ENCODE data around the gene KLHL11.
"Not testable (repeated sequence)": the region's sequence is repeated elsewhere in the genome, so short reads cannot be mapped to it uniquely, and the experiment has no call there.

Gene KLHL11

DNA sequence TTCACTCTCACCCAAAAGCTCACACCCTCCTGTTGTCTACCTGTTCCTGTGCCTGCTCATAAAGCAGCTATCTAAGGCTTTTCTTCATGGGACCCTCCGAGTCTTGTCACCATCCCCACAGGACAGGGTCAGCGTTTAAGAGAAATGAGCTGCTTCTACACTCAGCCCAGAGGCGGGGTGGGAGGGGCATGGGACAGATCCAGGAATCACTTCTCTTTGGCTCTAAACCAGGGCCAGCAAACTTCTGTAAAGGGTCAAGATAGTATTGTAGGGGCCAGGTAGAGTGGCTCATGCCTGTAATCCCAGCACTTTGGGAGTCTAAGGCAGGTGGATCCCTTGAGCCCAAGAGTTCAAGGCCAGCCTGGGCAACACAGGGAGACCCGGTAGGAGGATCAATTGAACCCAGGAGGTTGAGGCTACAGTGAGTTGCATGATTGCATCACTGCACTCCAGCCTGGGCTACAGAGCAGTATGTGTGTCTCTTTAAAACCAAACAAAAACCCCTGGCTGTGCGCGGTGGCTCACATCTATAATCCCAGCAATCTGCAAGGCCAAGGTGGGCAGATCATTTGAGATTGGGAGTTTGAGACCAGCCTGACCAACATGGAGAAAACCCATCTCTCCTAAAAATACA, 23.2 kb upstream of the KLHL11 start:
- no peak for DNase-seq

DNA sequence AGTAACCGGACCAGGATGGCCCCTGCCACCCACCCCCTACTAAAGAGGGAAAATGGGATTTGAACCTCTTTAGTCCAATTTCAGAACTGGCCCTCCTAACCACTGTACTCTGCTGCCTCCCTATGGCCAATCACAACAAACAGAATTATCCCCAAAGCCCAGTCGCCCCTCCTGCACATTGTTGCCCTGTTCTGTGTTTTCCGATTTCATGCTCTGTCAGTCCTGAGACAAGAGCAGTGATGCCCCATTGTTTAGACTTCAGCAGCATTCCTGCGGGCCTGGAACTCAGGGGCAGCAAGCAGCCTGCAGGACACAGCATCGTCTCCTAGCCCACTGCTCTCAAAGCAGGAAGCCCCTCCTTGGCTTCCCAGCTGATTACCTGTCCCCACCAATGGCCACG, 20.5 kb upstream of the KLHL11 start:
- no peak for DNase-seq

DNA sequence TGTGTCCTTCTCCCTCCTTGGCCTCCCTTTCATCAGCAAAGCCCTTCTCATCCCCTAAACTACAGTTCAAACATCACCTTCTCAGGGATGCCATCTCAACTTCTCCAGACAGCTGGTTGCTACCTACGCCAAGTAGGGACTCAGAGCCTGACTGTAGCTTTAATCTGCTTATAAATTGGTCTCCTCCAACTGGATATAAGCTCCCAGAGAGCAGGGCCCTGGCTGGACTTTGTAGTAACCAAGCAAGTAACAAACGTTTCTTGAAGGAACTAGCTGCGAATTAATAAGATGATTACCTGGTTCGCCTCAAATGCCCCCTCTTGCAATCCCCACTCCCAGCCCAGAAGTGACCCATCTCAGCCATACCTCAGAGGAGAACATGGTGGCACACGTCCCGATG, 17.5 kb upstream of the KLHL11 start:
- DNase-seq: no peak

DNA sequence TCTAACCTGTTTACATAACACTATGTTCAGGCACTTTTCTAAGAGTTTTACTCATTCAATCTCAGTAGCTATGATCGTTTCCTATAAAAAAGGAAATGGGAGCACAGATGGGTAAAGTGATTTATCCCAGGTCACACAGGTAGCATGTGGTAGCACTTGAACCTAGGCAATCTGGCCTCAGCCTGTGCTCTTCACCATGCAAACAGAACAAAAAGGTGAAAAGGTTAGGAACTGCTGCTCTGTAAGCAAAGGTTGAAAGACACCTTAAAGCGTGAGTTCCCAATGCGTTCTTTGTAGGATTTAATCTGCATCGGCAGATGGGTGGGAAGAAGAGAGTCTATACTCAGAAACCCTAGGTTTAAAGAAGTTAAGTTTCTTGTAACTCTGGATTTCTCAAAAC, 14.9 kb upstream of the KLHL11 start:
- DNase-seq: no peak

DNA sequence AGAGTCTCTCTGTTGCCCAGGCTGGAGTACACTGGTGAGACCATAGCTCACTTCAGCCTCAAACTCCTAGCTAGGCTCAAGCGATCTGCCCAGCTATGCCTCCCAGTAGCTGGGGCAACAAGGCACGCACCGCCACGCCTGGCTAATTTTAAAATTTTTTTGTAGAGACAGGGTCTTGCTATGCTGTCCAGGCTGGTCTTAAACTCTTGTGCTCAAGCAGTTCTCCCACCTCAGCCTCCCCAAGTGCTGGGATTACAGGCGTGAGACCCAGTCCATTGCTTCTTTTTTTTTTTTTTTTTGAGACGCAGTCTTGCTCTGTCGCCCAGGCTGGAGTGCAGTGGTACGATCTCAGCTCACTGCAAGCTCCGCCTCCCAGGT, 9.1 kb upstream of the KLHL11 start:
- not testable (repeated sequence) for DNase-seq

DNA sequence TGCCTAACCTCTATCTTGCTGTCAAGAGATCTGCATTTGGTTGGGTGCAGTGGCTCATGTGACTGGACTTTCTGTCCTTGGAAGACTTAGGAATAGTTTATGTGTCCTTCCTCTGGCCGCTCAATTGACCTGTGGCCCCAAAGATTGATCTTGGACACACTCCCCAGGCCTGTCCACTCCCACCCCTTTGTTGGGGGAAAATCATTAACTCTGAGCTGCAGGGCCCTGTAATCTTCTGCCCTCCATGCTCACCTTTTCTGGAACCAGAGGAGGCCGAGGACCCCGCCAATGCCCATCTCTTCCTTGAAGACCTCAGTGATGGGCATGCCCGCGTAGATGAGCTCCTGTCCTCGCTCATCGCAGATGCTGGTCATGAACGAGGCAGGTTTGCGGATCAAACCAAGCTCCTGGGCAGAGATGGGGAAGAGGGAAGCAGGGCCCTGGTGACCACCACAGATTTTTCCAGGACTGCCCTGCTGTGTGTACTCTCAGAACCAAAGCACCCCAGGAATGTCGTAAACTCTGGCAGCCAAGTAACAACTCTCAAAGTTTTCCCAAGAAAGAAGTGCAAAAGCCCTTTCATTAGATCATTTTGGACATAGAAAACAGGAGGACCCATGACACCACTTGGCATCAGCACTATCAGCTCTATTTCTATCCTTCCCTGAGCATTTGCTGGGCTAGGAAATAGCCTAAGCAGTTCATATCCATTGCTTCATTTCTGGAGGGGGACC, 8.5 kb upstream of the KLHL11 start:
- DNase-seq: no peak

DNA sequence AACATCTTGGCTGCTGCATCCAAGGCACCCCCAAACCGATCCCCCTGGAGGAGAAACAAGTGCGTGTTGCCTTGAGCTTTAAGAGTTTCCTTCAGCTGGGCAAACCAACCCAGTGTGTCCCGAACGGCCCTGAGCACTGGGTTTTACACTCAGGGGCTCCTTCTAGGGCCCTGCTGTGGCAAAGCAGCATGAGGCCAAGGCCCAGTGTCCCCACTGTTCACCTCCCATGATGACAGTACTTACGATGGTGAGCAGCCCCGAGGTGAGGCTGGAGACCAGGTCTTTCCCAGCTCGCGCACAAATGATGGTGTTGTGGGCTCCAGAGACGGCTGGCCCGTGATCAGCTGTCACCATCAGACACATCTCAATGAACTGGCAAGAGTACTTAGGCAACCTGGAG, 6.6 kb upstream of the KLHL11 start:
- no peak for DNase-seq

DNA sequence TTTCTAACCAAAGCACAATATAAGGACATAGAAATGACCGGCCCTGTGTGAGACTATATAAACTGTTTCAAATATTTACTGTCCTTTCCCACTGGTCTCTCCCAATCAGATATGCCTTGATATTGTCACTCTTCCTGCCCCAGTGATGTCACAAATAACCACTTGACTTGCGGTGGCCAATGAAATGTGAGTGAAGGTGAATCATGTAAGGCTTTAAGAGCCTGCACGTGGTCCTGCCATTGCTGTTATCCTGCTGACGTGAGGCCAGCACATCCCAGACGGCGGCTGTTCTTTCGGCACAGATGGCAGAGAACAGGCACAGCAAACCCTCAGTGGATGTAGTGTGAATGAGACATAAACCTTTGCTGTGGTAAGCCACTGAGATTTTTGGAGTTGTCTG, 5.4 kb upstream of the KLHL11 start:
- no peak for DNase-seq

DNA sequence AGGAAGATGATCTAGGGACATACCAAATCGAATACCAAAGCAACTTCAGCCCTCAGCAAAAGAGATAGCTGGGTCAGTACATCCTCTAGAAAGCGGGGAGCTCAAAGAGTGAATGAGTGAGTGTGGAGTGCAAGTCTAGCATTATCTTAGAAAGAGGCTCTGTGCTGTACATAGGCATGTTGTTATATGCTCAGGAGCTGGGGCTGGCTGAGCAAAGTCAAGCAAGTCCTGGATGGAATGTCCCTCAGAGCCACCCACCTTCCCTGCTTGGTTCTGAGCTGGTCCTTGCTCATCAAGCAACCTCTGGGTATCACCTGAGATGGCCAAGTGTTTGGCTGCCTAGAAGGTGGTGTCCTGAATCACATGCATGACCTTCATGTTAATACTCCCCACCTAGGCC, 4.9 kb upstream of the KLHL11 start:
- DNase-seq: no peak

DNA sequence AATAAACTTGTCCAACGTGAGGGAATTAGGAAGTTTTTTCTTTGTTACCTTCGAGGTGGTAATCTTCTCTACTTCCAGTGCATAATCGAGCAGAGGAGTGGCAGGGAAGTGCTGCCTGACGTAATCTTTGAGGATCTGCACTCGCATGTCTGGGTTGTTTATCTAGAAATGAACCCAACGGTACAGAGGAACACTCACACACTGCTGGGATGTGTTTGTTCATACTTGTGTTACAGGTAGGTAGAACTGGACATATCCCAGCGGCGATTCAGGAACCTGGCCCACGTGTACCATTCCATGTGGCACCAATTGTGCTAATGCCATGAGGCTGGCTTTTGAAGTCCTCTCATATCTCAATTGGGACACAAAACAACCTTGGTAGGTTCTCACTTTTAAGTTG, 4.2 kb upstream of the KLHL11 start:
- no peak for DNase-seq

DNA sequence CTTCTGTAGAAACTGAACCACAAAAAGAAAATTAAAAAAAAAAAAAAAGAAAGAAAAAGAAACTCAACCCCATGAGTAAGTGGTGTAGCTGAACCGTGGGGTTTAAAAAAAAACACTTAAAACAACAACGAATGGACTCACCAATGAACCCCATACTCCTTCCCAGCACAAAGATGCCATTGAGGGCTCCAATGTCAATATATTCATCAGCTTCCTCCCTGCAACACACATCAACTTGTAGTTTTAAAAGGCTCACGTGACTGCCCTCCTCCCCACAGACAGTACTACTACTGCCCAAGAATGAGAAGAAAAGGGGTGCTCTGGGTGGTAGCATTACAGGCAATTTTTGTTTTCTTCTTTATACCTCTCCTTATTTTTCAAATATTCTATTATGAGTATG, 3.3 kb upstream of the KLHL11 start:
- DNase-seq: no peak

DNA sequence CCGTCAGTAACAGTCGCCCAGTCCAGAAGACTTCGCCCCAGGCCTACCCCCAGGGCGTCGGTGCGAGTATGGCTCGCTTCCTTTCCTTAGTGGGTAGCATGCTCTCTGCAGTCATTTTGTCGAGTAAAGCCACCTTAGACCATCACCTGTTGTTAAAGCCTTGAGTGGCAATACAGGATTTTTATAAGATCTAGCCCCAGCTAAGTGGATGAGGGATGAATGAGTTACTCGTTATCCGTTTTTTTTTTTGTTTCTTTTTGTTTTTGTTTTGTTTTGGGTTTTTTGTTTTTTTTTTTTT, 322 bp upstream of the KLHL11 start:
- DNase-seq: no peak

DNA sequence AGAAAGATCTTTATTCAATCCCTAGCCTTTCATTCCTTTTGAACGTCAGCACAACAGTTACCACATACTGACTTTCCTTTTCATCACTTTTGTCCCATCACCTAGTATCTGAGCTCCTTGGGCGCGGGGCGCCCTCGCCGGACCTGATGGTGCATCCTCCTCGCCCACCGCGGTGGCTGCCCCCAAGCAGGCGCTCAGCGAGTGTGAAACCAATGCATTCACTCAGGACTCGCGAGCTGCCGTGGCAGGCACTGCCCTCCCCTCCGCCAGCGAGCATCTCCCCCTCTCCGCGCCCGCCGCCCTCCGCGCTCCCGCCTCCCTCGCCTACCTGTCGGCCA, 756 bp downstream of the KLHL11 start:
- no peak for DNase-seq

DNA sequence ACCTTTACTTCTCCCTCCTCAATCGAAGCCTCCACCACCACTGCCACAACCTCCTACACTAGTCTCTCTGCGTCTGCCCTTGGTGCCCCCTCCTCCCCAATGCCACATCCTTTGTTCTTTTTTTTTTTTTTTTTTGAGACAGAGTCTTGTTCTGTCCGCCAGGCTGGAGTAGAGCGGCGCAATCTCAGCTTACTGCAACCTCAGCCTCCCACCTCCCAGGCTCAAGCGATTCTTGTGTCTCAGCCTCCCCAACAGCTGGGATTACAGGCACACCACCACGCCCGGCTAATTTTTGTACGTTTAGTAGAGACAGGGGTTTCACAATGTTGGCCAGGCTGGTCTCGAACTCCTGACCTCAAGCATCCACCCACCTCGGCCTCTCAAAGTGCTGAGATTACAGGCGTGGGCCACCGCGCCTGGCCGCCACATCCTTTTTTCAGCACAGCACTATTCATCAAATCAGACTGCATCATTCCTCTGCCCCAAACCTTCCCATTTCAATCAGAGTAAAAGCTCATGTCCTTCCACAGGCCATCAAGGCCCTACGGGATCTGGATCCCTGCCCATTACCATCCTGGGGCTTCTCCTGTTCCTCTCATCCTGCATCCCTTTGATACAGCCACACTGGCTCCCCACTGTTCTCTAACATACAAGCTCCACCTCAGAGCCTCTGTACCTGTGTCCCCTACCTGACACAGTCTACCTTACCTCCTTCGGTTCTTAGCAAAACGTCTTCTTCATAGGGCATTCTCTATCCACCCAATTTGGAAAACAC, 2.0 kb downstream of the KLHL11 start:
- DNase-seq: peak; percentile 56 to 64

DNA sequence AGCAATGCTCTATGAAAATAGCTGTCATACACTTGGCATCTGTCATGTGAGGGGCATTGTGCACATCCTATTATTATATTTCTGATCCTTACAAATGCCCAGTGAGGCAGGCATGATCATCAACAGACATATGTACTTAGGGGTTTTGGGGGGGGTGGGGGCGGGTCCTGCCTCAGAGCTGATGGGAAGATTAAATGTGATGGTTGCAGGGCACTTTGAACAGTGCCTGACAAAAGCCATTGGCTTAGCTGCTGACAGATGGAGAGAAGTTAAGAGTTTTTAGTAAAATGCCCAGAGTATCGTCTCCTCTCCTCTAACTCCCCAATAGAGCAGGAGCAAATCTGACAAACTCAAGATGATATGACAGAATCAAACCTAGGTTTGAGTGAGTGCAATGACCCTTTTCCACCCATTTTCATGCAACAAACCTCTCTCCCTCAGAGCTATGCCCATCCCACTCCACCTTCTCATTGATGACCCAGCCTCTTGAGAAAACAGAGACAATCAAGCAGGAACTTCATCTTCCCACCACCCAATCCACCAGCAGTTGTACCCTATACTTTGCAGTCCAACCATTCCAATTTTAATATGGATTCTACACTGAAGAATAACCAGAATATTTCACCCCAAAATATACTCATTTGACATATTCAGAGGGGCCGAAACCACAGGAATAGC, 4.8 kb downstream of the KLHL11 start:
- DNase-seq: no peak

DNA sequence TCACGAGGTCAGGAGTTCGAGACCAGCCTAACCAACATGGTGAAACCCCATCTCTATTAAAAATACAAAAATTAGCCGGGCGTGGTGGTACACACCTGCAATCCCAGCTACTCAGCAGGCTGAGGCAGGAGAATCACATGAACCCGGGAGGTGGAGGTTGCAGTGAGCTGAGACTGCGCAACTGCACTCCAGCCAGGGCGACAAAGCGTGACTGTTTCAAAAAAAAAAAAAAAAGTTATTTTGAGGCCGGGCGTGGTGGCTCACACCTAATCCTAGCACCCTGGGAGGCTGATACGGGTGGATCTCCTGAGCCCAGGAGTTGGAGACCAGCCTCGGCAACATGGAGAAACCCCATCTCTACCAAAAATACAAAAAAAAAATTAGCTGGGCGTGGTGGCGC, 13.8 kb downstream of the KLHL11 start:
- DNase-seq: not testable (repeated sequence)

DNA sequence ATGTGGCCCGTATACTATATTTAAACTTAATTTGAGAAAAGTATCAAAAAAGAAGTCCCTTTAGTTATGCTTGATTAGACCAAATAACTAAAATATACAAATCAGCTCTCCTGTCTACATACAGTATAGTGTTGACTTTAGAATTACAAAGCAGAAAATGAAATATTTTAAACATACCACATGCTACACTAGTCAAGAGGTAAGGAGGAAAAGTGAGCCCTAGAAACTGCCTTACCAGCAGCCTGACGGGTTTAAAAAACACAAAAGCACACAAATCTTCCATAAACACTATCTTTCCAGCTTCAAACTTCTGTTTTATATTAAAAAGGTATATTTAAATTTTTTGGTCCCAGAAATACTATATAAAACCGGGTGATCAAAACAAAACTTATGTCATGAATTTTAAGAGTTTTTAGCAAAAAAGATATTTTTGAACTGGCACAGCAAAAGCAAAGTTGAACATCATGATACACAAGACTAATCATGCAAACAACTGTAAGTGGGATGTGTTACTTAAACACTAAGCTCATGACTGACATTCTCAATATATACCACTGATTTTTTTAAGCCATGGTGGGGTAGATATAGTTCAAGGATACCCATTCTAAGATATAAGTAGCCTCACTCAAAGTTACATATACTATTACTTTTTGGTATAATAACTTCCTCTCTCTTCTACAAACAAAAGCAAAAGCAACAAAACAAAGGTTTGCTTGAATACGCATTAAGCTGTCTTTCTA, 15.8 kb downstream of the KLHL11 start:
- no peak for DNase-seq

DNA sequence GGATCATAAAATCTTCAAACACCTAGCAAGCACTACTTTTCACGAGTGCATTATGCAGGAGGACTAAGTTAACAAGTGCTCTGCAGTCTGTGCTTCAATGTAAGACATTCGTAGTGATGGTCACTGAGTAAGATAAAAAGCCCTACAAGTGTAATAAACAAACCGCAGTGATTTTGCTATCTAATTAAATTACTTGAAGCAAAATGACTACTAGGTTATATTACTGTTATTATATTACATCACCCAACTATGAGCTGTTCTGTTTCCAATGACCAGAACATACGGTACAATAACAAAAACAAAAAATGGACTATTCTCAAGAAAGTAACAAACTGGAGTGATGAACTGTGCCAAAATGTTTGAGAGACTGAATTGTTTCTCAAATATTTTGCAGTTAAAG, 16.4 kb downstream of the KLHL11 start:
- DNase-seq: no peak

DNA sequence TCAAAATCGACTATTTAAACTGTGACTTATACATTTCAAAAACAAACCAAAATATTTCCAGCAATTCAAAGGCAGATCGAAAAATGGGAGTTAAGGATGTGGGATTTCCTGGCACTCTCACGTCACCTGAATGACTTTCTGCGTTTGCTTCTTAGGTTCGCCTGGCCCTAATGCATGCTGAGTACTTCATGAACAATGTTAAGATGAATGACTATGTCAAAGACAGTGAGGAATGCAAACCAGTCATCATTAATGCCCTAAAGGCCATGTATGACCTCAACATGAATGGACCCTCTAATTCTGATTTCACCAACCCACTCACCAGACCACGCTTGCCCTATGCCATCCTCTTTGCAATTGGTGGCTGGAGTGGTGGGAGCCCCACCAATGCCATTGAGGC, 20.3 kb downstream of the KLHL11 start:
- no peak for DNase-seq

DNA sequence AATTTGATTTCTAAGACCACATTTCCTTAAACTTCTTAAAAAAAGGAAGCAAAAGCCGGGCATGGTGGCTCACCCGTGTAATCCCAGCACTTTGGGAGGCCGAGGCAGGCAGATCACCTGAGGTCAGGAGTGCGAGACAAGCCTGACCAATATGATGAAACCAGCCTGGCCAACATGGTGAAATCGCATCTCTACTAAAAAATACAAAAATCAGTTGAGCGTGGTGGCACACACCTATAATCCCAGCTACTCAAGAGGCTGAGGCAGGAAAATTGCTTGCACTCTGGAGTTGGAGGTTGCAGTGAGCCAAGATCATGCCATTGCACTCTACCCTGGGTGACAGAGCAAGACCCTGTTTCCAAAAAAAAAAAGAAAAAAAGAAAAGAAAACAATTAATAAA, 24.4 kb downstream of the KLHL11 start:
- DNase-seq: not testable (repeated sequence)

DNA sequence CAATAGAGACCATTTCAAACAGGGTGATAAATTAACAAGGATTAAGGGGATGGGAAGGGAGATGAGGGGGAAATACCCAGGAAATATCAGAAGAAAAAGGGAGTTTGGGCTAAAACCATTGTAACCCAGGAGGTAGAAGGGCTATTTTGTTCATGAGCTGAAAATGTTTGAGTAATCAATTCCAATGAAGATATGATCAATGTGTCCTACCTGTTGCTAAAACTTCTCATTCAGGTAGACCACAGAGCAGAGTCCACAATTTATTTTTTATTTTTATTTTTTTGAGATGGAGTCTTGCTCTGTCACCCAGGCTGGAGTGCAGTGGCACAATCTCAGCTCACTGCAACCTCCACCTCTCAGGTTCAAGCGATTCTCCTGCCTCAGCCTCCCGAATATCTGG, 25.8 kb downstream of the KLHL11 start:
- not testable (repeated sequence) for DNase-seq

DNA sequence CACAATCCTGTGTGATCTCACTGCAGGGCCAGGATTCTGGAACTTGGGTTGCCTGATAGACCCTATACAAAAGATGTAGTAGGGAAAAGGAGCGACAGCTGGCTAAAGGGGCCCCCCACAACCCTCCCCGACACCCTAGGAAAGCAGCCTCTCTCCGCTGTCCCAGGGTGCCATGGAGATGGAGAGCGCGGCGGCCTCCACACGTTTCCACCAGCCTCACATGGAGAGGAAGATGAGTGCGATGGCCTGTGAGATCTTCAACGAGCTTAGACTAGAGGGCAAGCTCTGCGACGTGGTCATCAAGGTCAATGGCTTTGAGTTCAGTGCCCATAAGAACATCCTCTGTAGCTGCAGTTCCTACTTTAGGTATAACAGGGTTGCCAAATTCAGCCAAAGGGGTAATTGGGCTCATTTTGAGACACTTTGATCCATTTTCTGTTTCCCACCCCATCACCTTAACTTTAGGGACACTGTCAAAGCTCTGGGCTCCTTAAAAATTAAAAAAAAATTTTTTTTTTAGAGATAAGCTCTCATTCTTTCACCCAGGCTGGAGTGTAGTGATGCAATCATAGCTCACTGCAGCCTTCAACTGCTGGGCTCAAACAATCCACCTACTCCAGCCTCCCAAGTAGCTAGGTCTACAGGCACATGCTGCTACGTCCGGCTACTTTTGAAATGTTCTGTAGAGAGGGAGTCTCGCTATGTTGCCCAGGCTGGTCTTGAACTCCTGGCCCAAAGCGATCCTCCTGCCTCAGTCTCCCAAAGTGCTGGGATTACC, 27.3 kb downstream of the KLHL11 start, which contains the start of gene KLHL10:
Gene KLHL10, plus strand, starts transcription at position 65 of the 778 bp plus-strand sequence. Its CDS starts 108 bp downstream, at position 173.
- no peak for DNase-seq
